Measurements from ENCODE around the gene DYNLRB2.

- TF ChIP-seq CTCF (IDR thresholded peaks at IDR 0.05; ENCODE audit: insufficient read depth, low read length) = no peak
- TF ChIP-seq SPI1 (IDR thresholded peaks at IDR 0.05; ENCODE audit: borderline replicate concordance, low read depth) = no peak
- no peak for TF ChIP-seq POLR2AphosphoS5 (IDR thresholded peaks at IDR 0.05; ENCODE audit: low read depth)
These were observed 15.7 kb downstream of the DYNLRB2 start for GRCh38 chr16:80556481-80556880.

Measured in HL-60 (cell line).